Tibial nerve (tissue), 4 donors: Measurements from ENCODE around the gene ADRA2C. TPM values are rescaled to one million over a fixed set of nuclear protein-coding genes. Genes with fewer than 3 reads are reported as not detected.

Source experiments
- DNase-seq, 2 donors: peaks; one replicate each; pipeline ENCODE4 v3.0.0-alpha.2; 2019; ENCODE audit warnings: low spot score in 2 of 2
- H3K27ac ChIP-seq, 4 donors: fragments of 200-600 bp; sonication (generic) in 3 of 4; one replicate each; pipeline ENCODE4 v1.5.1; 2017 to 2019; ENCODE audit warnings: mild to moderate bottlenecking in 1 of 4
- H3K27me3 ChIP-seq, 2 donors: fragments of 200-600 bp; sonication (generic) in 1 of 2; one replicate each; pipeline versions ENCODE4 v1.5.1 to v1.6.0; 2017 to 2019
- H3K36me3 ChIP-seq, 3 donors: fragments of 200-600 bp; sonication (generic); one replicate each; pipeline ENCODE4 v1.5.1; 2018 to 2019
- H3K4me1 ChIP-seq, 4 donors: fragments of 200-600 bp; sonication (generic) in 3 of 4; one replicate each; pipeline ENCODE4 v1.5.1; 2017 to 2019
- H3K4me3 ChIP-seq, 4 donors: fragments of 200-600 bp; sonication (generic) in 3 of 4; one replicate each; pipeline ENCODE4 v1.5.1; 2017 to 2019; ENCODE audit warnings: mild to moderate bottlenecking in 1 of 4, moderate library complexity in 1 of 4
- H3K9me3 ChIP-seq, 4 donors: fragments of 200-600 bp; sonication (generic) in 3 of 4; one replicate each; pipeline ENCODE4 v1.5.1; 2017 to 2019
- CTCF ChIP-seq, 5 experiments: fragments of 200-600 bp in 3 of 5; fragments of 450-650 bp in 2 of 5; sonication (generic) in 3 of 5; IDR thresholded peaks; one replicate each; pipeline ENCODE4 v1.5.1; 2016 to 2019; ENCODE audit warnings: antibody characterized with exemption in 5 of 5, mild to moderate bottlenecking in 3 of 5, moderate library complexity in 2 of 5
- EP300 ChIP-seq, 2 donors: sonication (generic); formaldehyde crosslinking; IDR thresholded peaks; one replicate each; pipeline ENCODE4 v1.6.1; 2017; ENCODE audit warnings: antibody characterized with exemption in 2 of 2, mild to moderate bottlenecking in 1 of 2
- POLR2A ChIP-seq, 2 donors: fragments of 450-650 bp; IDR thresholded peaks; one replicate each; pipeline ENCODE4 v1.6.1; 2017; ENCODE audit warnings: antibody characterized with exemption in 2 of 2, mild to moderate bottlenecking in 2 of 2, moderate library complexity in 2 of 2
- WGBS, 2 donors: methylation state at CpG; one replicate each; pipeline ENCODE4 v1.1.5; 2018; 5-methylcytosine and 5-hydroxymethylcytosine counted together
- total RNA-seq, 4 donors: library from RNA; depleted of rRNA; stranded (reverse); fragments of >200 nt; gene quantifications; one replicate each; pipeline ENCODE4 v1.1.0, GENCODE V29; 2016

The ADRA2C gene
- total RNA-seq, 4 donors from 2014 or later = 3.1 to 13.2 (median 7.5) TPM

GRCh38 chr4:3781193-3781886, 15.2 kb downstream of the ADRA2C start:
- H3K36me3 ChIP-seq = no peaks in the 10 kb centered on the region
- peaks cover 0 to 23% (median 0%) of the 10 kb centered on the region in 4 donors for H3K9me3 ChIP-seq
- H3K4me1 ChIP-seq = no peaks in the 10 kb centered on the region
- peaks cover 0 to 26% of the 10 kb centered on the region in 2 donors for H3K27me3 ChIP-seq
- no peak overlapping the region for H3K4me3 ChIP-seq
- DNase-seq = no peak
- WGBS, 2 donors = 84 to 85% methylated on average over 19 of the region's 19 CpGs
- no peak overlapping the region for H3K27ac ChIP-seq
- TF ChIP-seq POLR2A (IDR thresholded peaks at IDR 0.05) (no peak), EP300 (IDR thresholded peaks at IDR 0.05) (no peak), CTCF (IDR thresholded peaks at IDR 0.05) (no peak)

- Histone ChIP-seq H3K9me3 (peaks cover 0 to 23% (median 0%) of the 10 kb centered on the region in 4 donors), H3K27ac (no peak overlapping the region), H3K4me1 (no peaks in the 10 kb centered on the region), H3K27me3 (peaks cover 0 to 26% of the 10 kb centered on the region in 2 donors), H3K4me3 (no peak overlapping the region), H3K36me3 (no peaks in the 10 kb centered on the region)
- 72 to 75% methylated on average over 14 of the region's 25 CpGs for WGBS, 2 donors
- DNase-seq = no peak
- TF ChIP-seq CTCF (IDR thresholded peaks at IDR 0.05) (no peak), POLR2A (IDR thresholded peaks at IDR 0.05) (no peak), EP300 (IDR thresholded peaks at IDR 0.05) (no peak)
These were observed 16.1 kb downstream of the ADRA2C start for GRCh38 chr4:3781997-3782930.

- Histone ChIP-seq H3K36me3 (no peaks in the 10 kb centered on the region), H3K27ac (no peak overlapping the region), H3K4me3 (no peak overlapping the region), H3K4me1 (no peaks in the 10 kb centered on the region), H3K9me3 (peaks cover 0 to 13% (median 0%) of the 10 kb centered on the region in 4 donors), H3K27me3 (peaks cover 0 to 26% of the 10 kb centered on the region in 2 donors)
- 41 to 42% methylated on average over 20 to 25 of the region's 27 CpGs for WGBS, 2 donors
- no peak for TF ChIP-seq CTCF (IDR thresholded peaks at IDR 0.05)
- no peak for TF ChIP-seq EP300 (IDR thresholded peaks at IDR 0.05)
- no peak for TF ChIP-seq POLR2A (IDR thresholded peaks at IDR 0.05)
- no peak for DNase-seq
These were observed 17.6 kb downstream of the ADRA2C start for GRCh38 chr4:3783693-3784306.

GRCh38 chr4:3784454-3785291, 18.5 kb downstream of the ADRA2C start:
- Histone ChIP-seq H3K36me3 (no peaks in the 10 kb centered on the region), H3K27me3 (peaks cover 0 to 26% of the 10 kb centered on the region in 2 donors), H3K27ac (no peak overlapping the region), H3K4me3 (no peak overlapping the region), H3K9me3 (peaks cover 0 to 13% (median 0%) of the 10 kb centered on the region in 4 donors), H3K4me1 (no peaks in the 10 kb centered on the region)
- TF ChIP-seq CTCF (IDR thresholded peaks at IDR 0.05) (no peak), POLR2A (IDR thresholded peaks at IDR 0.05) (no peak), EP300 (IDR thresholded peaks at IDR 0.05) (no peak)
- DNase-seq = no peak
- WGBS, 2 donors = 52 to 60% methylated on average over 12 to 23 of the region's 23 CpGs
